HG02571 (cell line): ENCODE data around the gene CSMD2.

Experiments
- ATAC-seq: cut with Tn5 transposase; IDR thresholded peaks from one replicate; pipeline ENCODE4 v1.9.1; 2021; ENCODE audit warnings: mild to moderate bottlenecking, moderate library complexity; ENCODE audit not compliant: unreplicated experiment

Gene CSMD2

GRCh38 chr1:33966346-33967141, 198.5 kb downstream of the CSMD2 start:
- no peak for ATAC-seq

- ATAC-seq, result no peak
These were observed 199.9 kb downstream of the CSMD2 start for GRCh38 chr1:33965086-33965485.

GRCh38 chr1:33962061-33962460, 203.0 kb downstream of the CSMD2 start:
- ATAC-seq, result no peak

GRCh38 chr1:33960188-33960895, 204.7 kb downstream of the CSMD2 start:
- no peak for ATAC-seq

- no peak for ATAC-seq
These were observed 207.2 kb downstream of the CSMD2 start for GRCh38 chr1:33957854-33958253.

GRCh38 chr1:33955096-33955495, 209.9 kb downstream of the CSMD2 start:
- no peak for ATAC-seq

GRCh38 chr1:33949570-33949969, 215.5 kb downstream of the CSMD2 start:
- ATAC-seq, result no peak

- ATAC-seq, result no peak
These were observed 216.7 kb downstream of the CSMD2 start for GRCh38 chr1:33948291-33948690.

- ATAC-seq, result no peak
These were observed 218.2 kb downstream of the CSMD2 start for GRCh38 chr1:33946836-33947235.

GRCh38 chr1:33944846-33945245, 220.2 kb downstream of the CSMD2 start:
- ATAC-seq, result no peak

GRCh38 chr1:33943978-33944377, 221.1 kb downstream of the CSMD2 start:
- ATAC-seq, result no peak

- no peak for ATAC-seq
These were observed 232.2 kb downstream of the CSMD2 start for GRCh38 chr1:33932871-33933270.

GRCh38 chr1:33931111-33931475, 233.9 kb downstream of the CSMD2 start:
- ATAC-seq, result no peak

- no peak for ATAC-seq
These were observed 234.5 kb downstream of the CSMD2 start for GRCh38 chr1:33930346-33931110.

- ATAC-seq, result no peak
These were observed 236.8 kb downstream of the CSMD2 start for GRCh38 chr1:33928251-33928650.

- ATAC-seq, result no peak
These were observed 237.3 kb downstream of the CSMD2 start for GRCh38 chr1:33927721-33928120.

- no peak for ATAC-seq
These were observed 239.4 kb downstream of the CSMD2 start for GRCh38 chr1:33925586-33925985.

GRCh38 chr1:33921281-33921680, 243.7 kb downstream of the CSMD2 start:
- ATAC-seq, result no peak

GRCh38 chr1:33918368-33918767, 246.7 kb downstream of the CSMD2 start:
- ATAC-seq, result no peak

GRCh38 chr1:33916786-33917185, 248.2 kb downstream of the CSMD2 start:
- ATAC-seq, result no peak

GRCh38 chr1:33914531-33914930, 250.5 kb downstream of the CSMD2 start:
- no peak for ATAC-seq
